ENCODE data around the gene ZNG1C.
"Not testable (repeated sequence)": the region's sequence is repeated elsewhere in the genome, so short reads cannot be mapped to it uniquely, and the experiment has no call there.

Gene ZNG1C

DNA sequence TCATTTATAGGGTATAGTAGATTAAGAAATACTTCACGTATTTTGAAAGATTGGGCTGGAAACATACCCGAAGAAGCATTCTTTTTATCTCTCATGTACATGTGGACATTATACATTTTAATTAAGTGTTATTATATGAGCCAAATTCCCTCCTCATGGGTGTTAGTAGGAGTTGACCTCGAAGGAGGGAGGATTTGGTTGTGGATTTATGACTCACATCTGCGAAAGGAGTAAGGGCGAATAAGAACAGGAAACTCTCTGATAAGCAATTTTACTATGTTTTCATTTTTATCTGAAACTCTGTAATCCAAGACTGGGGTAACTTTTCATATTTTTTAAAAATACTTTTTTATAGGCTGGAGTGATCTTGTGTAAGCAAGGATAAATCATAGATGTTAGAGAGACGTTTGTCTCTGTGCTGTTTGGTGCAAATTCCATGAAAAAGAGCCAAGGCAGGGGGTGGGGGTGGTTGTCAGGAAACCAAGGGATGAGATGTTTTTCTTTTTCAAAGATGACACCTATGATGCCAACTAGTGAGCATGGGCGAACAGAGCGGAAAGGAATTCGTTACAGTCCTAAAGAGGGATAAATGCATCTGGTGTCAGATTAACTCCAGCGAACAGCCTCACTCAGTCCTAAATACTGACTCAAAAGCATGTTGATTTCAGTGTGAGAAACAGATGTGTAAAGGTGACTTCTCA, 95.0 kb downstream of the ZNG1C start:
- not testable (repeated sequence) for H3K27ac ChIP-seq; DNase-seq (ENCODE audit: low spot score); H3K4me3 ChIP-seq

- DNase-seq (ENCODE audit: low spot score); H3K4me3 ChIP-seq: not testable (repeated sequence)
These were observed 96.2 kb downstream of the ZNG1C start for GRCh38 chr9:68338000-68338399.

DNA sequence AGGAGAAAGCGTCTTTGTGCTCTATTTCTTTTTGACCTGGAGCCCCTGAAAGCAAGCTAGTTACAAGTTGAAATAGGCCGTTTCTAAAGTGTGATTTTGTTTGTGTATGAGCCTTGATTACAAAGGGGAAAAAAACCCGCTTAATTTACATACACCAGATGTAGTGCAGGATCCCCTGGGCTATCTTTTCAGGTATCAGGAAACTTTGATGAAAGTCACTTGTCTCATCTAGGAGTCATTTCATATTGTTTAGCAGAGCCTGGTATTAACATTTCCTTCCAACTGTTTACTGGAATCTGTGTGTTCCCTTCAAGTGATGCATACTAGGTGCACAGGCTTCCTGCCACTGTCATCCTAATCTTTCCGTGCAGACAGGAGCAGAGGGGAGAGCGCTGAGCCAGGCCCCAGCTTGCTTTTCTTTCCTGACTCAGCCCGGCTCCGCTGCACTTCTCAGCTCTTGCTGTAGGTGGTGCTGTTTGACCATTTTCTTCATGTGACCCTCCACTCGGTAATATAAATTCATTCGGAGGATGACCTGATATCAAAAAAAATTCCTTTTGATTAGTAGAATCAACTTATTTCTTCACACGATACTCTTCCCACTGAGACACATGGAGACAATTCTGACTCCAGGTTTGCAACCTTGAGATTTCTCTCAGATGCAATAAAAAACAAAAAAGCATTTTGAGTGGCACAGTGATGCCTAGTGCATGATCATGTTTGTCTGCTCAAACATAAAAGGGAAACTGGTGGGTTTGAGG, 100.7 kb downstream of the ZNG1C start:
- not testable (repeated sequence) for H3K4me3 ChIP-seq; H3K27ac ChIP-seq; DNase-seq (ENCODE audit: low spot score)

More at GRCh38 chr9:68338000-68338399, 96.2 kb downstream of the ZNG1C start:
- H3K27ac ChIP-seq = not testable (repeated sequence)

DNA sequence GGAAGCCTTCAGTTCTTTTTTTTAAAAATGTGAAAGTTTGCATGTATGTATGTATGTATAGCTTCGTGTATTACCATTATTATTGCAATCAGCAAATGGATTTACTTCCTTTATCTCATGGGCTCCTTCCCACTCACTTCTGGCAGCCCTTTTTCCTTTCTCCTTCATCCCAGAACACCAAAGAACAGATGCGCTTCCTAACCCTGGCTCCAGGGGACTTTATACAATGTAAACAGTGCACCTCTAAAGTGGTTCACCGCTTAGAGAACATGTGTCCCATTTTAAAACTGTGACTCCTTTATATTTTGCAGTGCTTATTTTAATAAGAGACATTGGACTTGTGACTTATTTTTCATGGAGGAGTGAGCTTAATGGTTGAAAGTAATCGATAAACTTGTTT, 101.5 kb downstream of the ZNG1C start:
- not testable (repeated sequence) for DNase-seq (ENCODE audit: low spot score); H3K27ac ChIP-seq; H3K4me3 ChIP-seq

DNA sequence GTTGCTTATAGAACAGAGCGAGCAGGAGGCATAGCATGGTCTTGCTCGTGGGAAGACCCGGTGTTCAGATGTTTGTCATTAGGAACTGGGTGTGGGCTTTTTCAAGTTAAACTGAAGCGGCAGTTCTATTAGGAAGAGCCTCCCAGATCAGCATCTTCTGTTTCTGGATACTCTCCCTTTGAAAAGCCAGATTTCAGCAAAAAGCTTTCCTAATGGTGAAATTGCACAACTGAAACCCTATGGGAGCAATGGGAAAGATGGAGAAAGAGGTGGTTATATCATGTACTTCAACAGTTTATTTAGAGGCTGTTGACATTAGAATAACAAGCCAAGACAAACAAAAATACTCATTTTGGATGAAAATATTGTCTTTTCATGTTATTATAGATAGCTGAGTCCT, 102.2 kb downstream of the ZNG1C start:
- not testable (repeated sequence) for H3K27ac ChIP-seq; DNase-seq (ENCODE audit: low spot score); H3K4me3 ChIP-seq
